IMR-90 (cell line): ENCODE measurements around the gene DPM1.

ENCODE experiments used
- CTCF ChIP-seq: conservative IDR thresholded peaks from 2 replicates; pipeline ENCODE4 v1.5.1; 2012; ENCODE audit warnings: mild to moderate bottlenecking, low read depth, low read length, improper control_type of control experiment
- RCOR1 ChIP-seq: IDR thresholded peaks from 2 replicates; pipeline ENCODE4 v1.6.1; 2012; ENCODE audit warnings: mild to moderate bottlenecking, low read length, improper control_type of control experiment; ENCODE audit not compliant: insufficient replicate concordance
- RFX5 ChIP-seq: IDR thresholded peaks from 2 replicates; pipeline ENCODE4 v1.8.0; 2012; ENCODE audit warnings: low read depth, mild to moderate bottlenecking, low read length, moderate library complexity

- no peak for TF ChIP-seq CTCF
- TF ChIP-seq RCOR1, result no peak
- TF ChIP-seq RFX5, result no peak
These were observed 5.1 kb downstream of the DPM1 start for GRCh38 chr20:50953196-50953595.
